ENCODE results near the gene PIBF1.

- TF ChIP-seq POLR2A (IDR thresholded peaks at IDR 0.05) (no peak), CTCF (IDR thresholded peaks at IDR 0.05) (no peak)
Measured at GRCh38 chr13:72853000-72853399, 71.1 kb downstream of the PIBF1 start.
